Suppressor macrophage treated with lipopolysaccharide for 4 hours (primary cell): Measurements from ENCODE around the gene IDH2.
A peak's percentile ranks its signal among the peaks of the same experiment; 100 is the strongest.
"Not testable (repeated sequence)": the region's sequence is repeated elsewhere in the genome, so short reads cannot be mapped to it uniquely, and the experiment has no call there.

Experiments used
- DNase-seq: peaks from one replicate; pipeline ENCODE4 v3.0.0-alpha.2; 2020

IDH2 gene

GRCh38 chr15:90101969-90102890 is at the start of gene IDH2:
Gene IDH2, minus strand, starts transcription at chr15:90102468. Its CDS starts 78 bp downstream, at chr15:90102390.
- DNase-seq, result peak; percentile 92

- DNase-seq, result not testable (repeated sequence)
These were observed 48.3 kb upstream of the IDH2 start for GRCh38 chr15:90150551-90150950.

GRCh38 chr15:90149609-90150340 is 47.5 kb upstream of the IDH2 start:
- no peak for DNase-seq

GRCh38 chr15:90146198-90146761 is 44.0 kb upstream of the IDH2 start:
- DNase-seq, result not testable (repeated sequence)

GRCh38 chr15:90145761-90146160 is 43.5 kb upstream of the IDH2 start:
- DNase-seq, result no peak

- DNase-seq, result no peak
These were observed 43.0 kb upstream of the IDH2 start for GRCh38 chr15:90145259-90145658.

GRCh38 chr15:90143166-90143655 is 40.9 kb upstream of the IDH2 start:
- DNase-seq, result peak; percentile 46

GRCh38 chr15:90142216-90143165 is 40.2 kb upstream of the IDH2 start:
- peak; percentile 32 for DNase-seq

- peak; percentile 53 for DNase-seq
These were observed 39.4 kb upstream of the IDH2 start for GRCh38 chr15:90141646-90142045.

GRCh38 chr15:90139549-90139948 is 37.3 kb upstream of the IDH2 start:
- not testable (repeated sequence) for DNase-seq

- DNase-seq, result no peak
These were observed 36.0 kb upstream of the IDH2 start for GRCh38 chr15:90138071-90138833.

- DNase-seq, result no peak
These were observed 30.2 kb upstream of the IDH2 start for GRCh38 chr15:90132437-90132836.

- no peak for DNase-seq
These were observed 29.6 kb upstream of the IDH2 start for GRCh38 chr15:90131848-90132247.

GRCh38 chr15:90130291-90130690 is 28.0 kb upstream of the IDH2 start:
- no peak for DNase-seq

GRCh38 chr15:90126596-90127435 is 24.5 kb upstream of the IDH2 start:
- no peak for DNase-seq

GRCh38 chr15:90126022-90126421 is 23.8 kb upstream of the IDH2 start:
- no peak for DNase-seq

GRCh38 chr15:90124507-90124906 is 22.2 kb upstream of the IDH2 start:
- no peak for DNase-seq

- DNase-seq, result no peak
These were observed 18.8 kb upstream of the IDH2 start for GRCh38 chr15:90121086-90121485.

- DNase-seq, result no peak
These were observed 17.1 kb upstream of the IDH2 start for GRCh38 chr15:90119367-90119766.

GRCh38 chr15:90115783-90116182 is 13.5 kb upstream of the IDH2 start:
- DNase-seq, result no peak
